GM19438 (cell line): ENCODE data around the gene ODF4.
"Not testable (repeated sequence)": the region's sequence is repeated elsewhere in the genome, so short reads cannot be mapped to it uniquely, and the experiment has no call there.

Experiments
- ATAC-seq: cut with Tn5 transposase; IDR thresholded peaks from one replicate; pipeline ENCODE4 v1.9.1; 2021; ENCODE audit warnings: low read depth; ENCODE audit not compliant: unreplicated experiment

ODF4 gene

DNA sequence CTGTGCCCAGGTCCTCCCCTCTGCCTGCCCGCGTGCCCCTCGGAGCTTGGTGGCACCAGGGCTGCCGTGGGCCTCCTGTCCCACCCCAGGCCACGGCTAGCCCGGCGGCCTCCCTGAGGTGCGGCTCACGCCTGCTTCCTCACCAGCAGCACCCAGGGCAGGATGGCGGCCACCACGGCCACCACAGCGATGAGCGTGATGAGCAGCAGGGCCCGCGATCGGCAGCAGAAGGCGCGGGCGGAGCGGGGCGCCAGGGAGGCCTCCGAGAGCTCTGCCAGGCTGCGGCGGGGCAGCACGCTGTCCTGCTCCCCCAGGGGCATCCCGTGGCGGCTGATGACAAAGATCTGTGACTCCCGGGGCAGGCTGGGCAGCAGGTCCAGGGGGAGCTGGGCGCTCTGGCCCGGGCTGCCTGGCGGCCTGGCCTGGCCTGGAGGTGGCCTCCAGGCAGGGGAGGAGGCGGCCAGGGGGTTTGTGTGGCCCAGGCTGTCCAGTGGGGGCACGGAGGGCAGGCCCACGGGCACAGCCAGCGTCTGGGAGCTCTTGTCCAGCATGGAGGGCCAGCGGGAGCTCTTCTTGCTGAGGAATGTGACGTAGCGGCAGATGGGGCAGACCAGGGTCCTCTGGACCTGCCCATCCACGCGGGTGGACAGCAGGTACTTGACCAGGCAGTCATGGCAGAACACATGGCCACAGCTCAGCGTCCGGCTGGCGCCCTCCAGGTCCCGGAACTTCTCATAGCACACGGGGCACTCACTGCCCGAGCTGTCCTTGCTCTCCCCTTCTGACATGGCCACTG is 53.2 kb downstream of the ODF4 start:
- no peak for ATAC-seq

DNA sequence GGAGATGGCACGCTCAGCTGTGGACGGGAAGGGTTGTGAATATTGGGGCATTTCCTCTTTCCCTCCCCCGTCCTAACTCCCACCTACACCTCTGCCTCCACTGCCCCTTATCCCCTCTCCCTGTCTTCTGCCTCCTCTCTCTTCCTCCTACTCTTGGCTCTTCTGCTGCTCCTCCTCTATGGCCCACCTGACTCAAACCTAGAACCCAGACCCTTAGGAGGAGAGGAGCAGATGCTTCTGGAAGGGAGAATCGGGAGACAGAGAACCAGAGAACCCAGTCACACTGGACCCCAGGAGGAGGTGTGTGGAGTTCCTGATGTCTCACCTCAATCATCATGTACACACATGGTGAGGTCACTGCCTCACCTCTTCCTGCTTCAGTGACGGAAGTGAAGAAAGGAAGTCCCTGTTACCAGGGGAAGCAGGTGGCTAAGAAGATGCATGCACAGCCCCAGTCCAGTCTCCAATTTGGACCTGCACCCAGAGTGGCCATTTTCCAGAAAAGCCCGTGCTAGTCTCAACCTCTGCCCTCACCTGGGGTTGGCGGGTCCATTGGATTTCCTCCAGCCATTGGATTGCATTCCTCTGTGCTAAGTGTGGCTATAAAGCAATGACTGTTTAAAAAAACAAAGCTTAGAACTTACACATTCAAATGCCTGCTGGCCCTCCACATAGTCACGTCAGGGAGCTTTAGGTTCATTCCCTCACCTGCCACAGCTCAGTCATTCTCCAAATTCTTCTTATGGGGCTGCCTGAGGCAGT is 54.0 kb downstream of the ODF4 start:
- ATAC-seq = no peak

- not testable (repeated sequence) for ATAC-seq
These were observed 54.9 kb downstream of the ODF4 start for GRCh38 chr17:8394497-8394896.
